NCI-H1105 (cell line): ENCODE measurements around the gene KIAA0753.

Experiments
- DNase-seq: peaks from one replicate; lab custom pipeline; 2025; lab: John Stamatoyannopoulos, UW

The KIAA0753 gene

DNA sequence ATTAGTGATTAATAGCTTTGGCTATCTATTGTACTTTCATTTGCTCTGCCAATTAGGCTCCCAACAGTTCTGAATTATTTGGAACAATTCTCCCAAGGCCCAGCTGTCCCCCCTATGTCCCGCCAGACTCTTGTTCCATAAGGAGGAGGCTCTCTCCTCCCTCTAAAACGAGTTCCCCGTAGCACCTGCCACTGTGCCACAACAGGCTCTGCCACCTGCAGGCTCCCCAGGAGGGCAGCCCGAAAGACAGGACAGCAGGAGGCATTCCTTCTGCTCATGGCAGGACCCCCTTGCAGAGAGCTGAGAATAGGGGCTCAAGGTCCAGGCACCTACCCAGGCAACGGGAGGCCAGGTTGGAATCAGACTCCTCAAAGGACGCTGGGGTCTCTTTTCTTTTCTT, 93.2 kb downstream of the KIAA0753 start:
- DNase-seq, result no peak

DNA sequence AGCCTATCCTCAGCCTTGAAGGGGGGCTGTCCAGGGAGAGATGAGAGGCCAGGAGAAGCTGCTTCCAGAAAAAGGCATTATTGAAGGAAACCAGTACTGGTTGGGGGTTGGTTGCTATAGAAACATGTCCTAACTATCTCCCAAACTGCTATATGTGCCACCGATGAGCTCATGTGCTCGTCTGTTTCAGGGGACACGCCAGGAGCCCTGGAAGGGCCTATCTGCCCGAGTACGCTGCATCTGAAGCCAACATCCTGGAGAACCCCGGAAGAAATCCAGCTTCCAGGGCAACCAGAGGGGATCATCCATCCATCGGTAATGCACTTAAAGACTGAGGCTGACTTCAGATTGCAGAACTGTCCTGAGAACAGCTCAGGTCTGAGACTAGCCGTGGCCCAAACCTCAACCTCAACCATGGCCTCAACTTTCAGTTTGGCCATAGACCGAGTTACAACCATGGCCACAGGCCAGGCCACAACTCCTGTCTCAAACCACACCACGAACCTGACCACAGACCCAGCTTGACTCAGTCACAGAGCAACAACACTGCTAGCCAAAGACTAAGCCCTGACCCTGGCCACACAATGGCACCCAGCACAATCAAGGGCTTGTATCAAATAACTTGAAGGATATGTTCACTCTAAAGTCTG, 94.3 kb downstream of the KIAA0753 start:
- DNase-seq, result no peak

DNA sequence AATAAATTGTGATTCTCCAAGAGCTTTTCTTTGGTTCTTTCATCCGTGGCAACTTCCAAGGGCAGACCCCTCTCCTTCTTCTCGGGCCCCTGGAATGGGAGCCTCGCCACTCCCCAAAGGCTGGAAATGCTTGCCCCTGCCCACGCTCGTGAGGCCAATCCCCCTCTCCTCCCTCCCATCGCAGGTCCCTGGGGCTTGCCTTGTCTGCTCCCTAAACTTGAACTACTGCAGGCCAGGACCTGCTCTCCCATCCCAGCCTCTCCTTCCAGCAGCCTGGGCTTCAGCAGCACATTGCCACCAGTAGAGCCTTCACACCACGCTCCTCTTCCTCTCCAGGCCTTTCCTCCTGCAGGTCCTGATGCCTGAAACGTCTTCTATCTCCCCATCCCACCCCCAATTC, 95.2 kb downstream of the KIAA0753 start:
- DNase-seq, result no peak

DNA sequence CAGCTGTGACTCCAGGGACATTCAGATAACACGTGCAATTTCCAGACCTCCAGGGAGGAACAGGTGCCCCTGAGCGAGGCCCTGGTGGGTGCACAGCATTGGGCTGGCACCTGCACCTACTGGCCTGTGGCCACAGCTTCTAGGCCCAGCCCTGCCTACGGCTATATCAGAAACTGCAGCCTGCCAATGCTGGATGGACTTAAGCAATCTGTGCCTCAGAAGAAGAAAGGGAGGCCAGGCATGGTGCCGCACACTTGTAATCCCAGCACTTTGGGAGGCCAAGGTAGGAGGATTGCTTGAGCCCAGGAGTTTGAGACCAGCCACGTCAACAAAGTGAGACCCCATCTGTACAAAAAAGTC, 96.5 kb downstream of the KIAA0753 start:
- DNase-seq, result no peak

DNA sequence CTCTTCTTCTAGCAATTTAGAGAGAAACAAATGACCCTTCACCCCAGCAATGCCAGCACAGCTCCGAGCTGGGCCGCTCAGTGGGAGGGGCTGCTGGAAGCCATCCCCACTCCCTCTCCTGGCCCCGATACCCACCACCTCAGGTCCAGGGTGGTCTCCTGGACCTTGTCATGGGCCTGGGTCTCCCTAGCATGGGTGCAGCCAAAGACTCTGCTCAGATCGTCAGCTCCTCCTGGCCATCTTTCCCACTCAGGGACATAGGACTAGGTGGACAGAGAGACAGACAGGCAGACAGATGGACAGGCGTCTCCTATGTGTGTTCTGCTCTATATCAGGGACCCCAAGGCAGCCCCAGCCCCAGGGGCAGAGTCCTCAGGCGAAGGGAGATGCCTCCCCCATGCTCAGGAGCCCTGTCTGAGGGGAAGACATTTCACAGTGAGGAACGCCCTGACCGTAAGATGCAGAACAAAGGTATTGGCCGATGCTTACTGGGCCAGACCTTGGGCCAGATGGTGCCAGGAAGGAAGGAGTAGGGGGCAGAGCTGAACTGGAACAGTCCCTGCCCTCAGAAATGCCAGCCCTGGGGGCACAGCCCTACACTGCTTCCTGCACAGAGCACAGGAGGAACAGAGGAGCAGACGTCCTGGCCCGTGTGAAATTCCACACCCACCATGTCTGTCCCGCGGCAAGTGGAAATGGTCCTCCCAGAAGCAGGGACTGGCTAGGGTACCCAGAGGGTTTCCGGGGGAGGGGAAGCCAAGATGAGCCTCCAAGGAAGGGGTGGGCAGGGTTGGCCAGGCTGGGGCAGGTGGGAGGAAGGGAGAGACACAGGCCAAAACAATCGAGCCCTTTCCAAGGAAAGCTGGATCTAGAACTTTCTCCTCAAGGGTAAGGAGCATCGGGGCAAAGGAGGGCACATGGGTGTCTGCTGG, 97.2 kb downstream of the KIAA0753 start:
- no peak for DNase-seq

DNA sequence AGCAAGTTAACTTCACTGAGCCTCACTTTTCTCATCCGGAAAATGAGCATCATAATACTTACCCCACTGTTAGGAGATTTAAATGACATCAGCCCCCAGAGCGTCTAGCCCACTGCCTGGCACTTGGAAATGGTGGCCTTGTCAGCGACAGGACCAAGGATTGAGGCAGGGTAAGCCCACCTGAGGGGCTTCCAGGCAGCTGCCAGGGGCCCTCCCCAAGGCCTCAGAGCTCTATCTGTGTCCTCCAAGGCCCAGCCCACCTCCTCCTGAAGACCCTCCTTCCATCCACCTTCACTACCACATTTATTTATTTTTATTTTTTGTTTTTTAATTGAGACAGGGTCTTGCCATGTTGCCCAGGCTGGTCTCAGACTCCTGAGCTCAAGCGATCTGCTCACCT, 97.9 kb downstream of the KIAA0753 start:
- no peak for DNase-seq

DNA sequence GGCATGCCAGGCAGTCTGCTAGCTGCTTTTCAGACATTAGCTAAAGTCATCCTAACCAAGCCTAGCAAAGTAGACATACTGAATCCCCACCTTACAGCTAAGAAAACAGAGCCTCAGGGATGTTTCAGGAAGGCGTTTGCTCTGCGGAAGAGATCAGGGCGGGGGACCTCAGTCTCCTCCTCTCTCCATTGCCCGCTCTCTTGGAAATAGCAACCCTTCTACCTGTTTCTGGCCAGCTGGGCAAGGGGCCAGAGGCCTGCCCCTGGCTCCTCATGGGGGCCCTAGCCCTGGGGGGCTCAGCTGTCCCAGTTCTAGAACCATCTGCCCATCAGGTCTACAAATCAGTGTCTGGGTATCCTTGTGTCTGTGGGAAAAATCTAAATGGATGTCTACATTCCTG, 98.6 kb downstream of the KIAA0753 start:
- no peak for DNase-seq

DNA sequence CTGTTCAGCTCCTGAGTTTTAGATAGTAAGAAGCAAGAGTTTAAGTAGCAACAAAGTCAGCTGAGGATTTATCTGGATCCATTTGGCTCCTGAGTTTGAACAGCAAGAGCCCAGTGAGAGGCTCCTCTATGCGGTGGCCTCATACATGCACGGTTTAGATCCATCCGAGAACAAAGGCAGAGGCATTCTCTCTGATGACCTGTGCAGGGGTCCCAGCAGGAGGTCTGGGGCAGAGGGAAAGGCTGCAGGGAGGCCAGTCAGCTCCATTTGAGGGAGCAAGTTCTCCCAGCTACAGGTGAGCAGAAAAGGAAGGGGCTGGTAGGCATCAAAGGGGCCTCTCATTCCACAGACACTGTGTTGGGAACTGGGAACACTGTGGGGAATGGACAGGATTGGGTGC, 100.6 kb downstream of the KIAA0753 start:
- no peak for DNase-seq

DNA sequence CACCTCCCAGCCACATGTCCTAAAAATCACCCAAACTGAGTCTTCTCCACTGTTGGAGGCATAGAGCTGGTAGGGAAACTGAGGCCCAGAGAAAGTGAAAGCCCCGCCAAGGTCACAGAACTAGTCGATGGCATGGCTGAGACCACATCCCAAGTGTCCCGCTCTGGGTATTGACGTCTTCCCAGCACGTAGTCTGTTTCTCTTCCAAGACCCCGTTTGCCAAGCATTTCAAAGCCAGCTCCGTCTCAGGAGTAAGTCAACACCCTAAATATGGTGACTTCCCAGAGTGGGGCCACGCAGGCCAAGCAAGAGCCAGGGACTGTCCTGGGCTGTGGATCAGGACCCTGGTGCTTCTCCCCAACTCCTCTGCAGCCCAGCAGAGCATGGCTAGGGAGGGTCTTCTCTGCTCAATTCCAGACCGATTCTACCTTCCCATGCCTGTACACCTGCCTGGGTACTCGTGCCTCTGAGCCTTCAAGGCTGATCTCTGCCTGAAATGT, 103.9 kb downstream of the KIAA0753 start:
- no peak for DNase-seq

DNA sequence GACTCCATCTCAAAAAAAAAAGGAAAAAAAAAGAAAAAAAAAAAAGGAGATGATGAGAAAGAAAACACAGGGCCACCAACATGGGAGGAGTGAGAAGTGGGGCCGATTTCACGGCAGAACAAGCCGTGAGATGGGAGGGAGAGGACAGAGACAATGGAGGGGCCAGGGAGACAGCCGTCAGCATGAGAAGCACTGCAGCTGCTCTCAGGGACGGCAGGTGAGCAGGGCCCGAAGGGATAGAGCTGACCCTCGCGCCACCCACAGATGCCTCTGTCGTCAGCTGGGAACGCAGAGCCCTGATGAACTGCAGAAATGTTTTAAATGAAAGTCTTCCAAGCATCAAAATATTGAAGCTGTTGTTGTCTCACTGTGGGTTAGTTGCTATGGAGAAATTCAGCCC, 104.5 kb downstream of the KIAA0753 start:
- DNase-seq, result no peak

DNA sequence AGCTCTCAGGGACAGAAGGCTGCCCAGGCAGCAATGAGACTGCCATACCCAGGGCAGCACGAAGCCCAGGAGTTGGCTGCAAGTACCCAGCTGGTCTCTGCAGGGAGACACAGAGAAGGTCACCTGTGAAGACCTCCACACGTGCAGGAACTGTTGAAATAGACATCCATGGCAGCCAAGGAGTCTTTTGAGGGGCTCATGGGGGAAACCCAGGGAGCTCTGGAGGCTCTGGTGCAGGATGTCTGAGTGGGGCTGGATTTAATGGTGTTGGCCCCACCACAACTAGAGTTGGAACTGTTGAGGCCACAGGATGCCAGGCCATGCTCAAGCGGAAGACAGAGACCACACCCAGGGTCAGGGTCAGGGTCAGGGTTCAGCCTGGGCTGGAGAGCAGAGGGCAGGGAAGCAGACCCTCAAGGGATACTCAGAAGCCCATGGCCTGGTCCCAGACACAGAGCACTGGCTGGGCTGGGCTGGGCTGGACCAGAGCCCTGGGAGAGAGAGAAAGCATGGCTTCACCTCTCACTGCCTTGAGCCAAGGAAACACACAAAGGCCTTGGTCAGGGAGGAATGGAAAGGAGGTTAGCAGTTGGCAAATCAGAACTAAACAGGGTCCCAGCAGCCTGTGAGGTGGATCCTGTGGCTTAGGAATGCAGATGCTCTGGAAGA, 105.5 kb downstream of the KIAA0753 start:
- no peak for DNase-seq

DNA sequence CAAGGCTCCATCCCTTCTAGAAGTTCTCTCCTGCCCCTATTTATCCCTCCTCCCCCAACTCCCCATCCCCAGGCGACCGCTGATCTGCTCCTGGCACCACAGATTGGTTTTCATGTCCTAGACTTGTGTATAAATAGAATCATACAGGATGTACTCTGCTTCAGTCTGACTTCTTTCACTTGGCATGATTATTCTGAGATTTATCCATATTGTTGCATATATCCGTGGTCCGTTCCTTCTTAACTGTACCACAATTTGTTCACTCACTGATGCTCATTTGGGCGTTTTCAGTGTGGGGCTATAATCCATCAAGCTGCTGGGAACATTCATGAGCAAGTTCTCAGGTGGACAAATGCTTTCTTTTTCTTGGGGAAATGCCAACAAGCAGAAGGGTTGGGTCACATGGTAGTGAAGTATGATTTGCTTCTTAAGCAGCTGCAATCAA, 108.0 kb downstream of the KIAA0753 start:
- no peak for DNase-seq

DNA sequence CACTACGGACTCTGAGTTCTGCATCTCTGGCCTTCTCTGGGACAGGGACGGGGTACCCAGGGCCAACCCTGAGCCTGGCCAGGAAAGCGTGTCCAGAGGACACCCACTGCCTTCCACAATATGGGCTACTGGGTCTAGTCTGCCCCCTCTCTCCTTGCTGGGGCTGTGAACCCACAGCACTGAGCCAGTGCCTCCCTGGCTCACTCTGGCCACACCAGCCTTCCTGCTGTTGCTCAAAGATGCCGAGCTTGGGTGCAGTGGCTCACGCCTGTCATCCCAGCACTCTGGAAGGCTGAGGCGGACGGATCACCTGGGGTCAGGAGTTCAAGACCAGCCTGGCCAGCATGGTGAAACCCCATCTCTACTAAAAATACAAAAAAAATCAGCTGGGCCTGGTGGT, 108.9 kb downstream of the KIAA0753 start:
- DNase-seq, result no peak

DNA sequence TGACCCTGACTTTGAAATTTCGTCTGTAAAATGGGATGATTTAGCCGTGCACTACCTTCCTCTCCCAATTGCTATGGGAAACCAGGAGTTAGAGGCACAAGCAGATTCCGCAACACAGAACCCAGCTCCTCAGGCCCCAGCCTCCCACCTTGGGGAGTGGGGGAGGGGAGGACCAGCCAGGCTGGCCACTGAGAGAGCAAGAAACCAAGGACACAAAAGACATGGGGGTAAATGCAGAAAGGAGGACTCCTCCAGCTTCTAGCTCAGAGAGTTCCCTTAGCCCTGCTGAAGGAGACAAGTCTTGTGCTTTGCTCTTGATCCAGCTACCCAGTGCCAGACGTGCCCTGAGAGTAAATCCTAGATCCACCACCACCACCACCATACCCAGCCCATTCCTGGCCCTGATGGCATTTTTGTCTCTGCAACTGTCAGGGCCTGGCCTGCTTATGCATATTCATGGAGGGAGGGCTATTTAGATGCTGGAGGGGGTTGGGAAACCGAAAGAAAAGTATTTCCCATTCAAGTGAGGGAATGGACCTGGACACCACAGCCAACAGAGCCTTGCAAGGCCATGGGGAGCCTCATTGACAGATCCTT, 110.1 kb downstream of the KIAA0753 start:
- DNase-seq, result no peak

DNA sequence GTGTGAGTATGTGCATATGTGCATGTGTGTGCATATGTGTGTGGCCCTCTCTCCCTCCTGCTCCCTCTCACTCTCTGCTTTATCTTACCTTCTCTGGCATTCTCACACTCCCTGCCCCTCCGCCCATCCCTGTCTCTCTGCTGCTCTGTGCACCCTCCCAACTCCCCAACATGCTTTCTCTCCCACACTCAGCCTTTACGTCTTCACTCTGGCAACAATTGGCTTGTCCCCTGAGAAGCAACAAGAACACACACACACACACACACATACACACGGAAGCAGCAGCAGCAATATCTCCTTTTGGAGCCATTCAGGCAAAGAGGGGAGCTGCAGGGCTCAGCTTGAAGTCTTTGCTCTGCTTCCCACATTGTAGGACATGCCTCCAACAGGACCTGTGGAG, 112.0 kb downstream of the KIAA0753 start:
- no peak for DNase-seq
